H54 (cell line): ENCODE measurements around the gene ANO8.
"Not testable (repeated sequence)": the region's sequence is repeated elsewhere in the genome, so short reads cannot be mapped to it uniquely, and the experiment has no call there.

Experiments used
- DNase-seq: peaks from one replicate; pipeline ENCODE4 v3.0.0; 2011; ENCODE audit warnings: low spot score, mixed read lengths; ENCODE audit not compliant: insufficient read length
- FAIRE-seq: peaks from 3 replicates; lab custom pipeline; 2011; peaks lifted over from hg19 to GRCh38; lab: Jason Lieb, UNC
- POLR2A ChIP-seq: IDR thresholded peaks from 2 replicates; pipeline ENCODE4 v1.6.1; 2011; ENCODE audit warnings: low read depth, mild to moderate bottlenecking, low read length

The ANO8 gene

GRCh38 chr19:17304386-17305215 lies 30.1 kb downstream of the ANO8 start:
- FAIRE-seq (no peak), DNase-seq (no peak)
- no peak for TF ChIP-seq POLR2A

DNA sequence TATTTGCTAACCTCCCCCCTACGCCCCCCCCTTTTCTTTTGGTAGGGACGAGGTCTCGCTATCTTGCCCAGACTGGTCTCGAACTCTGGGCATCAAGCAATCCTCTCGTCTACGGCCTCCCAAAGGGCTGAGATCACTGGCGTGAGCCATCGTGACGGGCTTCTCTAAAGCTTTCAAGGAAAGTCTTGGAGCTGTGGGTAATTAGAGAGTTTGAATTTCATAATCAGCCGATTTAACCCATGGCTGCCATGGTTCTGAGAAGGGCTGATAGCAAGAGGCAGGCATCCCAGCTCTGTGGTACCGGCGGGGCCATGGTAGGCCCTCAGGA lies 30.8 kb downstream of the ANO8 start:
- DNase-seq (no peak), FAIRE-seq (no peak)
- TF ChIP-seq POLR2A, result no peak

- TF ChIP-seq POLR2A, result 0 out of 2 replicates have a peak, but pooled peaks have one; percentile 47
- FAIRE-seq (peak; percentile 86), DNase-seq (peak; percentile 92)
These were observed 31.3 kb downstream of the ANO8 start, which contains the start of gene ABHD8 for GRCh38 chr19:17303167-17303939. Gene ABHD8, minus strand, starts transcription at chr19:17303425. Its CDS starts 1,809 bp downstream, at chr19:17301616.

DNA sequence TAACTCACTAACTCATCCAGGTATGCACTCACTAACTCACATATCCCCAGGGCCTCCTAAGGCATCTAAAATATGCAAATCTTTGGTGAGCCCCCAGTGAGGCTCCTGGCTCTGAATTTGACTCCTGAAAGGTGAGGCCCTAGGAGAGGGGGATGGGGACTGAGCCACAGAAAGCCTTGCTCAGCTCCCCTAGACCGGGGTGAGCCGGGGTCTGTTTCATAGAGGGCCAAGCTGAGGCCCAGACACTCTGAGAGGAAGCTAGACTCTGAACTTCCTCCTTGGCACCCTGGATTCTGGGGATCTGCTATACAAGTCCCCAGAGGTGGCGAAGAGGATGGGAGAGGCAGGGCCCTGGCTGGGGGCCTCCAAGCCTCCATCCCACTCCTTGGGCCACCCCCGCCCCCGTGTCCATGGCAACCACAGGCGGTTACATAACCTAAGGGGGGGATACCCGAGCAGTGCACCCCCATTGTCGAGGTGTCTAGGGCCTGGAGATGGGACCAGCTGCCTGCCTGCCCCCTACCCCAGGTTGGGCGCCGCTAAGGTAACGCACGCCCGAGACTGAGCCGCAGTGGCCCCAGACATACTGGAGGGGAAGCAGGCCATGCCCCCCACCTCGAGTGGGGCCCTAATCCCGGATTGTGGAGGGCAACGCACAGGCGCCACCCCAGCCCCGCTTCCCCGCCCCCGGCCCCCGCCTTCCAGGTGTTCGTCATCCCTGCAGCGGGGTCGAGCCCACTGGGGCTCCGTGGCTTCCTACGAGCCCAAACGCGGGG lies 32.1 kb downstream of the ANO8 start:
- no peak for FAIRE-seq
- DNase-seq, result no peak
- no peak for TF ChIP-seq POLR2A

- FAIRE-seq, result no peak
- DNase-seq, result no peak
- no peak for TF ChIP-seq POLR2A
These were observed 33.5 kb downstream of the ANO8 start for GRCh38 chr19:17300992-17301619.

GRCh38 chr19:17296976-17297375 lies 37.7 kb downstream of the ANO8 start:
- FAIRE-seq (no peak), DNase-seq (no peak)
- no peak for TF ChIP-seq POLR2A

DNA sequence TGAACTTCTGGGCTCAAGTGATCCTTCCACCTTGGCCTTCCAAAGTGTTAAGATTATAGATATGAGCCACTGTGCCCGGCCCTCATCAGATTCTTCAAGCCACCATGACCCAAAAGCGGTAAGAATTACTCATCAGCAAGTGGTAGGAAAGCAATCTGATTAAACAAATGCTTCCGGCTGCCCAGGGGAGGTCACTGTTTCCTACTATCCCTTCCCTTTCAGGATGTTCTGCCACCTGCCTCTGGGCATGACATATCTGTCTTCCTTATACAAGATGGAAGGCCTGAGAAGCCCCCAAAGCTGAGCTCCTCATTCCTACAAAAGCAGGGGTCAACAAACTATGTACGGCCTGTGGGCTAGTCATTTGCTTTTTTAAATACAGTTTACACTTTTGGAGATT lies 38.4 kb downstream of the ANO8 start:
- no peak for TF ChIP-seq POLR2A
- DNase-seq, result peak; percentile 80
- no peak for FAIRE-seq

DNA sequence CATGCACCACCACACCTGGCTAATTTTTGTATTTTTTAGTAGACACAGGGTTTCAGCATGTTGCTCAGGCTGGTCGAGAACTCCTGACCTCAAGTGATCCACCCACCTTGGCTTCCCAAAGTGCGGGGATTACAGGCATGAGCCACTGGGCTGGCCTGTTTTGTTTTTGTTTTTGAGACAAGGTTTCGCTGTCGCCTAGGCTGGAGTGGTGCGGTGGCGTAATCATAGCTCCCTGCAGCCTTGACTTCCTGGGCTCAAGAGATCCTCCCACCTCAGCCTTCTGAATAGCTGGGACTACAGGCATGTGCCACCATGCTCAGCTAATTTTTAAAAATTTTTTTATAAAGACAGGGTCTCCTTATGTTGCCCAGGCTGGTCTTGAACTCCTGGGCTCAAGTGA lies 39.1 kb downstream of the ANO8 start:
- not testable (repeated sequence) for DNase-seq, FAIRE-seq

GRCh38 chr19:17294051-17294891 lies 40.4 kb downstream of the ANO8 start:
- peak; percentile 69 for DNase-seq
- TF ChIP-seq POLR2A, result no peak
- FAIRE-seq, result no peak

GRCh38 chr19:17293605-17294004 lies 41.0 kb downstream of the ANO8 start:
- TF ChIP-seq POLR2A, result no peak
- no peak for FAIRE-seq
- no peak for DNase-seq

- peak; percentile 40; the same call in 1 of the 2 replicates for TF ChIP-seq POLR2A
- FAIRE-seq (peak; percentile 38), DNase-seq (peak; percentile 94)
These were observed 42.2 kb downstream of the ANO8 start for GRCh38 chr19:17292301-17293074.

GRCh38 chr19:17289489-17289888 lies 45.2 kb downstream of the ANO8 start:
- no peak for FAIRE-seq
- TF ChIP-seq POLR2A, result no peak
- peak; percentile 63 for DNase-seq
